Adrenal gland (tissue), 12 donors: ENCODE measurements around the gene GFER. TPM values are rescaled to one million over a fixed set of nuclear protein-coding genes. Genes with fewer than 3 reads are reported as not detected.

ENCODE experiments used
- DNase-seq, 7 donors: peaks; one replicate each; pipeline ENCODE4 v3.0.0-alpha.2; 2019 to 2020
- H3K27ac ChIP-seq, 5 donors: fragments of 200-600 bp; sonication (generic) in 4 of 5; 1 replicate in 3 of 5; 2 replicates in 2 of 5; pipeline versions ENCODE4 v1.5.1 to v1.8.0; 2016 to 2020; ENCODE audit warnings: mild to moderate bottlenecking in 1 of 5
- H3K27me3 ChIP-seq: fragments of 200-600 bp; 2 replicates; pipeline ENCODE4 v1.8.0; 2021
- H3K36me3 ChIP-seq, 2 donors: fragments of 200-600 bp; replicated peaks in 1 of 2; 1 replicate in 1 of 2; 2 replicates in 1 of 2; pipeline versions ENCODE4 v1.5.1 to v1.8.0; 2018 to 2022
- H3K4me1 ChIP-seq, 2 donors: fragments of 200-600 bp; replicated peaks in 1 of 2; 1 replicate in 1 of 2; 2 replicates in 1 of 2; pipeline versions ENCODE4 v1.5.1 to v1.8.0; 2018 to 2021
- H3K4me3 ChIP-seq, 4 donors: fragments of 200-600 bp; sonication (generic) in 3 of 4; one replicate each; pipeline ENCODE4 v1.5.1; 2016 to 2018
- H3K9me3 ChIP-seq, 3 donors: fragments of 200-600 bp; sonication (generic) in 1 of 3; replicated peaks in 1 of 3; 1 replicate in 2 of 3; 2 replicates in 1 of 3; pipeline versions ENCODE4 v1.5.1 to v1.8.0; 2016 to 2021
- CTCF ChIP-seq, 6 experiments: fragments of 450-650 bp in 4 of 6; fragments of 200-600 bp in 2 of 6; sonication (generic) in 1 of 6; IDR thresholded peaks; 1 replicate in 5 of 6; 2 replicates in 1 of 6; pipeline versions ENCODE4 v1.5.1 to v1.8.0; 2016 to 2021; ENCODE audit warnings: antibody characterized with exemption in 6 of 6, mild to moderate bottlenecking in 2 of 6, moderate library complexity in 1 of 6
- POLR2A ChIP-seq, 2 donors: fragments of 450-650 bp; IDR thresholded peaks; one replicate each; pipeline ENCODE4 v1.6.1; 2017; ENCODE audit warnings: antibody characterized with exemption in 2 of 2, mild to moderate bottlenecking in 2 of 2, moderate library complexity in 1 of 2
- WGBS, 4 donors: extraction: QIAGEN DNeasy Blood & Tissue Kit in 2 of 4; methylation state at CpG; one replicate each; pipeline versions ENCODE4 v1.1.5 to v1.1.7; 2013 to 2017; 5-methylcytosine and 5-hydroxymethylcytosine counted together
- intact Hi-C, 2 donors: fragments of 100-400 bp; cut with DNase I; formaldehyde crosslinking; loops; one replicate each; pipeline versions ENCODE4 v1.14.1 to v1.15.0; 2022 to 2023
- polyA plus RNA-seq, 3 donors: library from polyadenylated mRNA; stranded (reverse); fragments of 200-250 nt in 2 of 3; fragments of 350-450 nt in 1 of 3; fragmentation: Illumina TruSeq in 1 of 3; extraction: RNeasy Lipid Tissue Mini Kit (QIAGEN cat#74804) in 1 of 3; gene quantifications; one replicate each; pipeline ENCODE4 v1.2.3, GENCODE V29; 2013 to 2014
- total RNA-seq, 9 donors: library from RNA; depleted of rRNA in 4 of 9; stranded (reverse); fragments of >200 nt in 4 of 9; fragments of 120-200 nt in 1 of 9; fragmentation: NEBNext Ultra II Directional in 1 of 9; extraction: Animal tissue kit (Norgen Biotek cat#: 25700) in 1 of 9; gene quantifications; one replicate each; pipeline versions ENCODE4 v1.1.0 to v1.2.4, GENCODE V29; 2013 to 2023
- donor health status: healthy with polysubstance abuse.
- donor health status: Bipolar disorder and iron deficiency.
- donor health status: DM: yes; HTN: yes; CAD: no.
- donor health status: DM: no; HTN: no; CAD: no.
- donor health status: DM: no; HTN: no; CAD: no.
- donor health status: DM: yes; HTN: yes; CAD: no.

The GFER gene
- total and polyA plus RNA-seq, 12 donors: 16.4 to 60.8 (median 27.8) TPM

- peaks cover 17% of the 10 kb centered on the region for H3K27me3 ChIP-seq
Measured at GRCh38 chr16:2019921-2020831, 36.2 kb downstream of the GFER start.

GRCh38 chr16:2022723-2023091, 38.7 kb downstream of the GFER start:
- H3K4me3 ChIP-seq: peak overlapping the region in 2 of 4 donors; percentile 1 to 29

More at GRCh38 chr16:2019921-2020831, 36.2 kb downstream of the GFER start:
- Histone ChIP-seq H3K27ac (no peak overlapping the region), H3K4me1 (peaks cover 14 to 17% of the 10 kb centered on the region in 2 donors), H3K9me3 (no peaks in the 10 kb centered on the region), H3K4me3 (no peak overlapping the region), H3K36me3 (no peaks in the 10 kb centered on the region)
- no peak for DNase-seq
- intact Hi-C loops: loop anchor here (5.0 kb wide), 2 partner anchors 62 to 127 kb away; partner anchors contain the start of gene RAB26 (in 1 of the 2)
- TF ChIP-seq CTCF (IDR thresholded peaks at IDR 0.05) (no peak), POLR2A (IDR thresholded peaks at IDR 0.05) (no peak)
- WGBS, 4 donors: 0 to 27% (median 16%) methylated on average over 1 to 96 of the region's 96 CpGs

GRCh38 chr16:2023092-2024031, 39.4 kb downstream of the GFER start:
- WGBS, 4 donors: 13 to 67% (median 22%) methylated on average over 3 to 53 of the region's 53 CpGs
- intact Hi-C loops: loop anchor here (2.0 to 5.0 kb wide), 3 partner anchors 59 to 124 kb away; partner anchors contain the start of gene RAB26 (in 1 of the 2)
- H3K4me1 ChIP-seq: peaks cover 14 to 37% of the 10 kb centered on the region in 2 donors
- no peaks in the 10 kb centered on the region for H3K9me3 ChIP-seq
- no peaks in the 10 kb centered on the region for H3K36me3 ChIP-seq
- H3K27me3 ChIP-seq: peaks cover 17% of the 10 kb centered on the region
- H3K27ac ChIP-seq: peak overlapping the region in 3 of 5 donors; percentile 1 to 66 (median 65)
- peak; percentile 89 to 96 (median 94) for DNase-seq
- H3K4me3 ChIP-seq: peak overlapping the region in 2 of 4 donors; percentile 1 to 29
- peak in 1 of 2 donors; percentile 48 for TF ChIP-seq POLR2A (IDR thresholded peaks at IDR 0.05)
- peak; percentile 93 to 99 (median 98) for TF ChIP-seq CTCF (IDR thresholded peaks at IDR 0.05)

More at GRCh38 chr16:2022723-2023091, 38.7 kb downstream of the GFER start:
- Histone ChIP-seq H3K36me3 (no peaks in the 10 kb centered on the region), H3K9me3 (no peaks in the 10 kb centered on the region), H3K27me3 (peaks cover 17% of the 10 kb centered on the region), H3K27ac (no peak overlapping the region), H3K4me1 (peaks cover 14 to 31% of the 10 kb centered on the region in 2 donors)
- DNase-seq: peak in 1 of 7 donors; percentile 36
- intact Hi-C loops: loop anchor here (2.0 to 5.0 kb wide), 3 partner anchors 60 to 125 kb away; partner anchors contain the start of gene RAB26 (in 1 of the 2)
- no peak for TF ChIP-seq POLR2A (IDR thresholded peaks at IDR 0.05)
- TF ChIP-seq CTCF (IDR thresholded peaks at IDR 0.05): no peak
- WGBS, 4 donors: 1 to 4% (median 2%) methylated on average over 11 to 14 of the region's 14 CpGs
